ENCODE results near the gene DLAT.

Gene DLAT

DNA sequence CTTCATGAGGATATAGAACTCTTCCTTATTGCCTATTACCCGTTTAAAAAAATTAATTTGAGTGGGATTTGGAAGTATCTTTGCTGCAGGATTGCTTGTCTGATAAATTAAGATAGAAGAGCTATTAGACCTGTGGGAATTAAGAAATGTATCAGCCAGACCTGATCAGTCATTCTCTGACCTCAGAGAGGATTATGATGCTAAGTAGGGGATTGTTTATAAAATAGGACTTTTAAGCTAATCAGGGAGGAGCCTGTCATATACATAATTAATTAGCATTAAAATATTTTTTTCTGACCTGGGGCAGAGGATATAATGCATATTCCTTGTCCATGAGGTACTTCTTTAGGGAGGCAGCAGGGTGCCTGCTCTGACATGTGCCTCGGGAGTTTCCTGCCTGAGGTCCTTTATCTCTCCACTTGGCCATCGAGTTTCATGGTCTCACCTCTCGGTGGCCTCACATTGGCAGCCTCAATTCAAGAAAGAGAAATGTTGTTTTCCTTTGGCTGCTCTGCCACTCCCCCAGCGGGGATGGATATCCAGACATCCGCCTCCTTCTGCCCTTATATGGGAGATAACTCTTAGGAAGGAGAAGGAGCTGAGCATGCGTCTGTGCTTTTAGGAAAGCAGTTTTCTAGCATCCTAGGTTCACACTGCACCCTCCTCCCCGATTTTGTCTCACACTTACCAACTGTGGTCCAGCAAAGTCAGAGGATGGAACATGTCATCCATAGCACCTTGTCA lies 47.0 kb upstream of the DLAT start:
- TF ChIP-seq TAF1 (IDR thresholded peaks at IDR 0.05; ENCODE audit: borderline replicate concordance, insufficient read depth, low read length) (no peak), POLR2AphosphoS5 (IDR thresholded peaks at IDR 0.05; ENCODE audit: low read depth, low read length) (no peak), FOXP2 (optimal IDR thresholded peaks at IDR 0.05; ENCODE audit: borderline replicate concordance, extremely low read depth, extremely low read length, insufficient read depth) (no peak), SIN3A (IDR thresholded peaks at IDR 0.05; ENCODE audit: borderline replicate concordance, insufficient read depth, low read length) (no peak)
- TF ChIP-seq, protein P1, sequence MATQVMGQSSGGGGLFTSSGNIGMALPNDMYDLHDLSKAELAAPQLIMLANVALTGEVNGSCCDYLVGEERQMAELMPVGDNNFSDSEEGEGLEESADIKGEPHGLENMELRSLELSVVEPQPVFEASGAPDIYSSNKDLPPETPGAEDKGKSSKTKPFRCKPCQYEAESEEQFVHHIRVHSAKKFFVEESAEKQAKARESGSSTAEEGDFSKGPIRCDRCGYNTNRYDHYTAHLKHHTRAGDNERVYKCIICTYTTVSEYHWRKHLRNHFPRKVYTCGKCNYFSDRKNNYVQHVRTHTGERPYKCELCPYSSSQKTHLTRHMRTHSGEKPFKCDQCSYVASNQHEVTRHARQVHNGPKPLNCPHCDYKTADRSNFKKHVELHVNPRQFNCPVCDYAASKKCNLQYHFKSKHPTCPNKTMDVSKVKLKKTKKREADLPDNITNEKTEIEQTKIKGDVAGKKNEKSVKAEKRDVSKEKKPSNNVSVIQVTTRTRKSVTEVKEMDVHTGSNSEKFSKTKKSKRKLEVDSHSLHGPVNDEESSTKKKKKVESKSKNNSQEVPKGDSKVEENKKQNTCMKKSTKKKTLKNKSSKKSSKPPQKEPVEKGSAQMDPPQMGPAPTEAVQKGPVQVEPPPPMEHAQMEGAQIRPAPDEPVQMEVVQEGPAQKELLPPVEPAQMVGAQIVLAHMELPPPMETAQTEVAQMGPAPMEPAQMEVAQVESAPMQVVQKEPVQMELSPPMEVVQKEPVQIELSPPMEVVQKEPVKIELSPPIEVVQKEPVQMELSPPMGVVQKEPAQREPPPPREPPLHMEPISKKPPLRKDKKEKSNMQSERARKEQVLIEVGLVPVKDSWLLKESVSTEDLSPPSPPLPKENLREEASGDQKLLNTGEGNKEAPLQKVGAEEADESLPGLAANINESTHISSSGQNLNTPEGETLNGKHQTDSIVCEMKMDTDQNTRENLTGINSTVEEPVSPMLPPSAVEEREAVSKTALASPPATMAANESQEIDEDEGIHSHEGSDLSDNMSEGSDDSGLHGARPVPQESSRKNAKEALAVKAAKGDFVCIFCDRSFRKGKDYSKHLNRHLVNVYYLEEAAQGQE (IDR thresholded peaks at IDR 0.05; ENCODE audit: insufficient read depth in 1 of 2, low read depth in 2 of 2, low read length in 2 of 2) = no peak

- TF ChIP-seq TAF1 (IDR thresholded peaks at IDR 0.05; ENCODE audit: borderline replicate concordance, insufficient read depth, low read length) (no peak), SIN3A (IDR thresholded peaks at IDR 0.05; ENCODE audit: borderline replicate concordance, insufficient read depth, low read length) (no peak), FOXP2 (optimal IDR thresholded peaks at IDR 0.05; ENCODE audit: borderline replicate concordance, extremely low read depth, extremely low read length, insufficient read depth) (no peak), POLR2AphosphoS5 (IDR thresholded peaks at IDR 0.05; ENCODE audit: low read depth, low read length) (no peak)
- TF ChIP-seq, protein P1 (IDR thresholded peaks at IDR 0.05; ENCODE audit: insufficient read depth in 1 of 2, low read depth in 2 of 2, low read length in 2 of 2) = no peak
Observed at GRCh38 chr11:111980062-111980461, 45.1 kb upstream of the DLAT start.

- TF ChIP-seq TAF1 (IDR thresholded peaks at IDR 0.05; ENCODE audit: borderline replicate concordance, insufficient read depth, low read length) (no peak), POLR2AphosphoS5 (IDR thresholded peaks at IDR 0.05; ENCODE audit: low read depth, low read length) (no peak)
Observed at GRCh38 chr11:111981270-111981669, 43.9 kb upstream of the DLAT start.

DNA sequence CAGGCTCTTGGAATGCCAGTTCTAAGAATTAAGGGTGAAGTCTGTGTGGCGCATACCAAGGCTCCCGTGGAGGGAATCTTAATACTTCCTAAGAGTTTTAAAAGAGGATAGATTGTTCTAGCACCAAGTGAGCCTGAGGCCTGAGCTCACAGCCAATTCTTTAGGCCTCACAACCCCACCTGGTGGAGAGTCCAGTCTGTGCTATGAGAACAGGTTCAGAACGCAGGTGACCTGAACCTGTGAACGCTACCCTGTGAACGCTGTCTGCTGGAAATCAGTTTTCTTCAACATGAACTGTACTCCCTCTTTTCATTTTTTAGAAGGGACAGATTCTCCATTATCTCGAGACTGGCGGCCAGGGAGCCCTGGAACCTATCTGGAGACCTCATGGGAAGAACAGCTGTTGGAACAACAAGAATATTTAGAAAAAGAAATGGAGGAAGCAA lies 43.2 kb upstream of the DLAT start:
- no peak for TF ChIP-seq FOXP2 (optimal IDR thresholded peaks at IDR 0.05; ENCODE audit: borderline replicate concordance, extremely low read depth, extremely low read length, insufficient read depth)
- no peak for TF ChIP-seq POLR2AphosphoS5 (IDR thresholded peaks at IDR 0.05; ENCODE audit: low read depth, low read length)
- TF ChIP-seq SIN3A (IDR thresholded peaks at IDR 0.05; ENCODE audit: borderline replicate concordance, insufficient read depth, low read length) = no peak
- TF ChIP-seq, protein P1 (IDR thresholded peaks at IDR 0.05; ENCODE audit: insufficient read depth in 1 of 2, low read depth in 2 of 2, low read length in 2 of 2) = no peak
- TF ChIP-seq TAF1 (IDR thresholded peaks at IDR 0.05; ENCODE audit: borderline replicate concordance, insufficient read depth, low read length) = no peak

DNA sequence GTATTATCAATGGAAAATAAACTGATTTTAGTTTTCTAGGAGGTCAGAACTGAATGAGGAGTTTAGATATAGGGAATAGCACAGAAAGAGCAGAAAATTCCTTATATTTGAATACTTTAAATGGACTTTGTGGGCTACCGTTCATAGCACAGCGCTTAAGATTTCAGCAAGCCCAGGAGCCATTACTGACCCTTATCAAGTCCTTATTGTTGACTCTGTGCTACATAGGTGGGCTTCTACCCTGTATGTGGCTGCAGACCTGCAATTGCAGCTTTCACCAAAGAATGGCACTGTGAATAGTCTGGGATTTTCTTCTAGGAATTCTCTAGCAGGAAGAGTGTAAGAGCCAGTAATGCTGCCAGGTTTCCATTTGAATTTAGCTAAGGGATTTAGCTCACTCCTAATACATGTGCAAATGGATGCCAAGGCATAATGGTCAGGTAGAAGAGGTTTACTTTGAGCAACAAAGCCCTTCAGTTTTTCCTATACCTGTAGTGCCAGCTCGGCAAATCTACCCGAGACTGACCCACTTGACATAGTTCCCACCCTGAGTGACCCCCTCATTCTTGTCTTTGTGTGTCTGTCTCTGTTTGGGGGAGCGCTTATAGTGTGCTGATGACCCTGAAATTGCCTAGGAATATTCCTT lies 42.5 kb upstream of the DLAT start:
- TF ChIP-seq SIN3A (IDR thresholded peaks at IDR 0.05; ENCODE audit: borderline replicate concordance, insufficient read depth, low read length) (no peak), POLR2AphosphoS5 (IDR thresholded peaks at IDR 0.05; ENCODE audit: low read depth, low read length) (no peak), FOXP2 (optimal IDR thresholded peaks at IDR 0.05; ENCODE audit: borderline replicate concordance, extremely low read depth, extremely low read length, insufficient read depth) (no peak), TAF1 (IDR thresholded peaks at IDR 0.05; ENCODE audit: borderline replicate concordance, insufficient read depth, low read length) (no peak)
- TF ChIP-seq, protein P1 (IDR thresholded peaks at IDR 0.05; ENCODE audit: insufficient read depth in 1 of 2, low read depth in 2 of 2, low read length in 2 of 2) = no peak
